Fibroblast of villous mesenchyme (primary cell): Measurements from ENCODE around the gene KMT5C. TPM values are rescaled to one million over a fixed set of nuclear protein-coding genes. Genes with fewer than 3 reads are reported as not detected.

Experiments
- DNase-seq: peaks from one replicate; pipeline ENCODE4 v3.0.0-alpha.2; 2010; ENCODE audit warnings: low read depth
- H3K4me3 ChIP-seq: 2 replicates; pipeline ENCODE4 v1.5.1; 2011; ENCODE audit warnings: low read depth, mild to moderate bottlenecking, low read length
- total RNA-seq: library from RNA; depleted of rRNA; stranded (reverse); fragments of >200 nt; gene quantifications from 2 replicates; pipeline ENCODE4 v1.2.3, GENCODE V29; 2012
- TF ChIP-seq, protein P1 (sequence below): IDR thresholded peaks from 2 replicates; pipeline ENCODE4 v1.5.1; 2012; ENCODE audit warnings: low read depth, mild to moderate bottlenecking, low read length; ENCODE audit not compliant: insufficient read depth

The KMT5C gene
- total RNA-seq, 1 donor = 6.9 TPM

DNA sequence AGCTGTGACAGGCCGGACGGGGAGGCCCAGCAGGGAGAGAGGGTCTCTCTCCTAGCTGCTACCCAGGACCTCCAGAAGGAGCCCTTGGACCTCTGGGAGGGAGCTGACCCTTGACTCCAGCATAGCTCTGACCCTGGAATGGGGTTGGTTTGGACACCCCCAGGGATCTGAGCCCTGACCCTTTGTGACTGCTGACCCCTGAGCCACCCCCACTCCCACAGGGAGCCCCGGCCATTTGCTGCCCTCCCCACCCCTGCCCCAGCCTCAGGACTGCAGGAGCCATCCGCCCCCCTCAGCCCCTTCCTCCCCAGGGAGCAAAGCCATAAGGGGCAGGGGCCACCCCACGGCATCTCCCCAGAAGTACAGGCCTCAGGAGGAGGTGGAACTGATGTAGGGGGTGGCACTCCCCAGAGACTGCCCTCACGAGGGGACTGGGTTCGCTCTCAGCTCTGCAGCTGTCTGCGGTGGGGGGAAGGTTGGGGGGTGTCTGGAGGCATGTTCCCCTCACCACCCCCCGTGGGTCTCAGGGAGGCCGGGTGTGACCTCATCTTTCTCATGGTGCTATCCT, 7.8 kb downstream of the KMT5C start:
- DNase-seq = no peak
- TF ChIP-seq, protein P1, sequence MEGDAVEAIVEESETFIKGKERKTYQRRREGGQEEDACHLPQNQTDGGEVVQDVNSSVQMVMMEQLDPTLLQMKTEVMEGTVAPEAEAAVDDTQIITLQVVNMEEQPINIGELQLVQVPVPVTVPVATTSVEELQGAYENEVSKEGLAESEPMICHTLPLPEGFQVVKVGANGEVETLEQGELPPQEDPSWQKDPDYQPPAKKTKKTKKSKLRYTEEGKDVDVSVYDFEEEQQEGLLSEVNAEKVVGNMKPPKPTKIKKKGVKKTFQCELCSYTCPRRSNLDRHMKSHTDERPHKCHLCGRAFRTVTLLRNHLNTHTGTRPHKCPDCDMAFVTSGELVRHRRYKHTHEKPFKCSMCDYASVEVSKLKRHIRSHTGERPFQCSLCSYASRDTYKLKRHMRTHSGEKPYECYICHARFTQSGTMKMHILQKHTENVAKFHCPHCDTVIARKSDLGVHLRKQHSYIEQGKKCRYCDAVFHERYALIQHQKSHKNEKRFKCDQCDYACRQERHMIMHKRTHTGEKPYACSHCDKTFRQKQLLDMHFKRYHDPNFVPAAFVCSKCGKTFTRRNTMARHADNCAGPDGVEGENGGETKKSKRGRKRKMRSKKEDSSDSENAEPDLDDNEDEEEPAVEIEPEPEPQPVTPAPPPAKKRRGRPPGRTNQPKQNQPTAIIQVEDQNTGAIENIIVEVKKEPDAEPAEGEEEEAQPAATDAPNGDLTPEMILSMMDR = no peak
- H3K4me3 ChIP-seq = no peak overlapping the region

DNA sequence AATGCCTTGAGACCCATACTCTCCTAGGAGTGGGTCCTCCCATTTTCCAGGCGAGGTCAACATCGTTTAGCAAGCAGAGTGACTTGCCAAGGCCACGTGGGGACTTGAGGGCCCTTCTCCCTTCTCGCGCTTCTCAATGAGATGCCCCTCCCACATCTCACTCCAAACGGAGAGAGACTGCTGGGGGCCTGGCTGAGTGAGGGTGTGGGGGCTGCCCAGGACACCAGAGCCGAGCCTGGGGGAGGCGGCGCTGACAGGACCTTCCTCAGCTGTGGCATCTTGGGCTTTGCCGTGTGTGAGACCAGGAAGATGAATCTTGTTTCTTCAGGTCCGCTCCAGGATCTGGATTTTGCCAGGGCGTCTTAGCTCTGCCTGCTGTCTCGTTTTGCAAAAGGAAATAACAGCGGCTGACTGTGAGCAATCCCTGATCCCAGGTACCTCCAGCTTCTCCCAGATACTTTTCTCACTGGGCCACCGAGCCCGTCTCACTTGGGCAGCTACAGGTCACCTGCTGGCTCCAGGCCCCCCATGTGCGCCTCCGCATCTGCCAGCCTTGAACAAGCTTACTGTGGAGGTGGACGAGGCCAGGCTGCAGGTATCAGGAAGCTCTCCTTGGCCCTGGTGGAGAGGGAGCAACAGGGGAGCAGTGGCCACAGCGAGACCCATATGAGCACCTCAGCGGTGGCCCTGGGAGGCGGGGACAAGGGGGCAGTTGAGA, 8.8 kb downstream of the KMT5C start:
- no peak overlapping the region for H3K4me3 ChIP-seq
- no peak for DNase-seq
- TF ChIP-seq, protein P1 = no peak

GRCh38 chr19:55350620-55351315, 11.1 kb downstream of the KMT5C start:
- H3K4me3 ChIP-seq = no peak overlapping the region
- TF ChIP-seq, protein P1 = no peak
- no peak for DNase-seq

- no peak for DNase-seq
- TF ChIP-seq, protein P1 = no peak
- no peak overlapping the region for H3K4me3 ChIP-seq
Observed at GRCh38 chr19:55352040-55352439, 12.4 kb downstream of the KMT5C start.

GRCh38 chr19:55352549-55353145, 13.0 kb downstream of the KMT5C start:
- TF ChIP-seq, protein P1 = no peak
- no peak for DNase-seq
- no peak overlapping the region for H3K4me3 ChIP-seq

- H3K4me3 ChIP-seq = peak overlapping the region; percentile 59
- TF ChIP-seq, protein P1 = no peak
- no peak for DNase-seq
Observed at GRCh38 chr19:55353356-55353802, 13.7 kb downstream of the KMT5C start.
